ENCODE results near the gene TAS2R60.
"Not testable (repeated sequence)": the region's sequence is repeated elsewhere in the genome, so short reads cannot be mapped to it uniquely, and the experiment has no call there.

The TAS2R60 gene

GRCh38 chr7:143408686-143409561, 34.3 kb upstream of the TAS2R60 start, which contains the start of gene EPHA1:
EPHA1 (minus strand) TSS chr7:143408856; CDS start chr7:143408805, 51 bp downstream.
- H3K4me3 ChIP-seq (ENCODE audit: low read depth, low read length) = no peak within 1 kb of the TSS
- CTCF ChIA-PET = interaction anchor here (1.0 to 5.2 kb wide), 7 partner anchors 8 to 169 kb away, joined by 3 to 49 read pairs (median 4); no protein-coding TSS in a partner anchor
- DNase-seq (ENCODE audit: low read depth, low spot score) = no peak
- POLR2A ChIA-PET = no interaction called here
- TF ChIP-seq CTCF (IDR thresholded peaks at IDR 0.05; ENCODE audit: insufficient read depth, low read length, missing control alignments) = peak; percentile 4

GRCh38 chr7:143410521-143411004, 32.7 kb upstream of the TAS2R60 start:
- H3K4me3 ChIP-seq (ENCODE audit: low read depth, low read length) = no peak overlapping the region

GRCh38 chr7:143411976-143412708, 31.1 kb upstream of the TAS2R60 start:
- no peak for TF ChIP-seq CTCF (IDR thresholded peaks at IDR 0.05; ENCODE audit: insufficient read depth, low read length, missing control alignments)
- ChIA-PET CTCF (interaction anchor here (1.0 kb wide), 1 partner anchor 21 kb away, joined by 3 read pairs; no protein-coding TSS in a partner anchor), POLR2A (no interaction called here)
- no peak for DNase-seq (ENCODE audit: low read depth, low spot score)
- no peak overlapping the region for H3K4me3 ChIP-seq (ENCODE audit: low read depth, low read length)

More at GRCh38 chr7:143410521-143411004, 32.7 kb upstream of the TAS2R60 start:
- CTCF ChIA-PET = interaction anchor here (1.0 to 2.3 kb wide), 4 partner anchors 8 to 170 kb away, joined by 3 to 12 read pairs (median 4); no protein-coding TSS in a partner anchor
- POLR2A ChIA-PET = no interaction called here
- TF ChIP-seq CTCF (IDR thresholded peaks at IDR 0.05; ENCODE audit: insufficient read depth, low read length, missing control alignments) = no peak
- no peak for DNase-seq (ENCODE audit: low read depth, low spot score)

- ChIA-PET POLR2A (no interaction called here), CTCF (no interaction called here)
- H3K4me3 ChIP-seq (ENCODE audit: low read depth, low read length) = no peak overlapping the region
- TF ChIP-seq CTCF (IDR thresholded peaks at IDR 0.05; ENCODE audit: insufficient read depth, low read length, missing control alignments) = no peak
- DNase-seq (ENCODE audit: low read depth, low spot score) = no peak
Observed at GRCh38 chr7:143413123-143413522, 30.1 kb upstream of the TAS2R60 start.

GRCh38 chr7:143415209-143415608, 28.0 kb upstream of the TAS2R60 start:
- DNase-seq (ENCODE audit: low read depth, low spot score); POLR2A ChIA-PET; H3K4me3 ChIP-seq (ENCODE audit: low read depth, low read length): not testable (repeated sequence)
- CTCF ChIA-PET = interaction anchor here (0.6 to 4.7 kb wide), 18 partner anchors 8 to 201 kb away, joined by 3 to 79 read pairs (median 4); partner anchors contain the start of gene EPHA1

- DNase-seq (ENCODE audit: low read depth, low spot score) = no peak
- CTCF ChIA-PET = interaction anchor here (0.9 to 4.7 kb wide), 35 partner anchors 9 to 407 kb away, joined by 3 to 79 read pairs (median 4); partner anchors contain the start of genes EPHA1 and GSTK1
- no peak overlapping the region for H3K4me3 ChIP-seq (ENCODE audit: low read depth, low read length)
- TF ChIP-seq CTCF (IDR thresholded peaks at IDR 0.05; ENCODE audit: insufficient read depth, low read length, missing control alignments) = no peak
- POLR2A ChIA-PET = no interaction called here
Observed at GRCh38 chr7:143415742-143416397, 27.4 kb upstream of the TAS2R60 start.

Data from AG04449 (cell line).